HAP-1 (cell line): Measurements from ENCODE around the gene BLVRB.

ENCODE experiments used
- DNase-seq, 2 experiments: peaks; one replicate each; pipeline ENCODE4 v3.0.0-alpha.2; 2016 to 2020; ENCODE audit warnings: low spot score in 2 of 2
- H3K27me3 ChIP-seq: fragments of 250-450 bp; sonication (Bioruptor Pico); 2 replicates; pipeline ENCODE4 v1.5.1; 2020; ENCODE audit warnings: low read depth, mild to moderate bottlenecking, moderate library complexity
- H3K36me3 ChIP-seq: fragments of 250-450 bp; sonication (Bioruptor Pico); replicated peaks from 2 replicates; pipeline ENCODE4 v1.5.1; 2020; ENCODE audit warnings: mild to moderate bottlenecking
- H3K4me1 ChIP-seq: fragments of 250-450 bp; sonication (Bioruptor Pico); 2 replicates; pipeline ENCODE4 v1.5.1; 2020; ENCODE audit warnings: mild to moderate bottlenecking
- H3K4me3 ChIP-seq: fragments of 250-450 bp; sonication (Bioruptor Pico); 2 replicates; pipeline ENCODE4 v1.5.1; 2020; ENCODE audit warnings: mild to moderate bottlenecking, moderate library complexity
- H3K9me3 ChIP-seq: fragments of 250-450 bp; sonication (Bioruptor Pico); 2 replicates; pipeline ENCODE4 v1.5.1; 2020; ENCODE audit warnings: mild to moderate bottlenecking, moderate library complexity
- in situ Hi-C: fragments of 300-500 bp; cut with MboI; formaldehyde crosslinking; loops from 3 replicates; pipeline ENCODE4 v1.14.3; 2020; ENCODE audit warnings: low sequenced_read_pairs, inconsistent platforms, mixed read lengths

Gene BLVRB

DNA sequence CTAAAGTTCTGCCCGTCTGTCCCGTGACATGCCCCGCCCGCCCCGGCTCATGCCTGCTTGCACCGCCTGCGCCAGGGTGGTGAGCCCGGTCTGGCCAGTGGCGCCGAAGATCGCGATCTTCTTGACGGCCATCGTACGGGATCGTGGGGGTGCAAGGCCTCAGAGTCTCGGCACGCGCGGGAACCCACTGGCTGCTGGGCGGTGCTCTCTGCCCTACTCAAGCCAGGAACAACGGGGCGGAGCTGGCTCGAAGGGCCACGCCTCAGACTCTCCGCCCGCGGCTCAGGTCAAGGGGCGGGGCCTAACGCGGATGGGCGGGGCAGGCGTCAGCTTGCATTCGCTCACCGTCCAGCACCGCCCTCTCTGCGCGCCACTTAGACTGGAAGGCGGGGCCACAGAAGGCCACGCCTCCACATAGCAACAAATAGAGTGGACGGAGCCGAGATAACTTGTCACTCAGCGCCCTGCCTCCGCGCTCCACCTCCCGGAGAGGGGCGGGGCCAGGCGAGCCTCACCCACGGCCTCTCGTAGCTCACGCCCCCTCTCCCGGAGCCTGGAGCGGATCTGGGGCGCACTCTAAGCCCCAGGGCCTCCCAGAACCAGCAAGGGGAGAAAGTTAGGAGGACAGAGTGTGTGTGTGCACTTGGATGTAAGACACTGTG is at the start of gene BLVRB:
Gene BLVRB (minus strand): TSS at position 189 of the 662 bp plus-strand sequence. CDS start 57 bp downstream, at position 132.
- in situ Hi-C loops: no loop called here
- no peaks in the 10 kb centered on the region for H3K27me3 ChIP-seq

DNA sequence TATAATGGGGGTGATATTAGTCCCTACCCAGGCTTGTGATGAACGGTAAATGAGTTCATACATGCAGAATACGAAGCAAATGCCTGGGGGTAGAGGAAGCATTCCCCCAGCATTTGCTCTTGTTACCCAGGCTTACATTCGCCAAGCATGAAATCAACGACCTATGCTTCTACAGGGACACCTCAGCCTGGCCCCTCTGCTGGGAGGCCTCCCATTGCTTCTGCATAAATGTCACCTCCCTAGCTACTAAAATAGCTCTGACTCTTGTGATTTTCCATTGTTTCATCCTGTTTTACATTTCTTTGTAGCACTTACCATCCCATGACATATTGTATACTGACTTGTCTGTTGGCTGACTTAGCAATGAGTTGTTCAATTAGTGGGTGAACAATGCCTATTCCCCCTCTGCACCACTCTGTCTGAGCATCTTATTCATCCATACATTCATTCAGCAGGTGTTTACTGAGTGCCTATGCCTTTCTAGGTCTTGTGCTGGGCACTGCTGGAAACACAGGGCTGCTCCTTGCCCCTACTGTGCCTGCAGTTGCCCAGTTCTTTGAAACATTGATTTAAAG is 48.3 kb upstream of the BLVRB start:
- Histone ChIP-seq H3K27me3 (peaks cover 60% of the 10 kb centered on the region), H3K4me1 (no peaks in the 10 kb centered on the region), H3K9me3 (no peaks in the 10 kb centered on the region), H3K4me3 (no peak overlapping the region), H3K36me3 (no peaks in the 10 kb centered on the region)
- in situ Hi-C loops: no loop called here
- no peak for DNase-seq

More for the DNA sequence above, at the start of gene BLVRB:
- 0 out of 2 replicates have a peak, but pooled peaks cover 2% of the 10 kb centered on the region for H3K9me3 ChIP-seq
- no peaks in the 10 kb centered on the region for H3K36me3 ChIP-seq
- H3K4me3 ChIP-seq: peak within 1 kb of the TSS; percentile 68
- peaks cover 11% of the 10 kb centered on the region for H3K4me1 ChIP-seq
- peak; percentile 97 to 100 for DNase-seq

GRCh38 chr19:40513345-40513678 is 47.8 kb upstream of the BLVRB start:
- peaks cover 59% of the 10 kb centered on the region for H3K27me3 ChIP-seq
- no peaks in the 10 kb centered on the region for H3K36me3 ChIP-seq
- no peaks in the 10 kb centered on the region for H3K4me1 ChIP-seq
- no peak for DNase-seq
- H3K4me3 ChIP-seq: no peak overlapping the region
- H3K9me3 ChIP-seq: no peaks in the 10 kb centered on the region
- in situ Hi-C loops: no loop called here

- Histone ChIP-seq H3K4me1 (no peaks in the 10 kb centered on the region), H3K4me3 (no peak overlapping the region), H3K27me3 (peaks cover 53% of the 10 kb centered on the region), H3K9me3 (no peaks in the 10 kb centered on the region), H3K36me3 (no peaks in the 10 kb centered on the region)
- in situ Hi-C loops: no loop called here
- no peak for DNase-seq
Observed at GRCh38 chr19:40512473-40513344, 47.2 kb upstream of the BLVRB start.

- no peaks in the 10 kb centered on the region for H3K36me3 ChIP-seq
- DNase-seq: no peak
- peaks cover 51% of the 10 kb centered on the region for H3K27me3 ChIP-seq
- H3K9me3 ChIP-seq: no peaks in the 10 kb centered on the region
- no peak overlapping the region for H3K4me3 ChIP-seq
- in situ Hi-C loops: no loop called here
- no peaks in the 10 kb centered on the region for H3K4me1 ChIP-seq
Observed at GRCh38 chr19:40512110-40512472, 46.5 kb upstream of the BLVRB start.

- Histone ChIP-seq H3K4me1 (no peaks in the 10 kb centered on the region), H3K4me3 (no peak overlapping the region), H3K9me3 (no peaks in the 10 kb centered on the region), H3K36me3 (no peaks in the 10 kb centered on the region), H3K27me3 (peaks cover 48% of the 10 kb centered on the region)
- DNase-seq: no peak
- in situ Hi-C loops: no loop called here
Observed at GRCh38 chr19:40511487-40511886, 45.9 kb upstream of the BLVRB start.

DNA sequence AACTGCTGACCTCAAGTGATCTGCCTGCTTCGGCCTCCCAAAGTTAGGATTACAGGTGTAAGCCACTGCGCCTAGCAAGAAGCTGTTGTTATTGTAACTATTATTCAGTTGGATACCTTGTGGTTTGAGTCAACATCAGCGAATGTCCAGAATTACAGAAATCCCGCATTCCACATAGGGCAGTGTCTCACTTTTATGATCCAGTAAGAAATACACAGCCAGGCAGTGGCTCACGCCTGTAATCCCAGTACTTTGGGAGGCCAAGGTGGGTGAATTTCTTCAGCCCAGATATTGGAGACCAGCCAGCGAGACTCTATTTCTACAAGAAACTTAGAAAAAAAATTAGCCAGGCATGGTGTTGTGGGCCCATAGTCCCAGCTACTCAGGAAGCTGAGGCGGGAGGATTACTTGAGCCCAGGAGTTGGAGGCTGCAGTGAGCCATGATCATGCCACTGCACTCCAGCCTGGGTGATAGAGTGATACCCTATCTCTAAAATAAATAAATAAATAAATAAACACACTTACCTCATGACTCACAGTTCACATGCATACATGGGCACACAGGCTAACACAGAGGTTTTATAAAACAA is 45.1 kb upstream of the BLVRB start:
- Histone ChIP-seq H3K4me1 (no peaks in the 10 kb centered on the region), H3K4me3 (no peak overlapping the region), H3K9me3 (no peaks in the 10 kb centered on the region), H3K36me3 (no peaks in the 10 kb centered on the region), H3K27me3 (peaks cover 54% of the 10 kb centered on the region)
- in situ Hi-C loops: no loop called here
- no peak for DNase-seq

- Histone ChIP-seq H3K4me1 (no peaks in the 10 kb centered on the region), H3K36me3 (no peaks in the 10 kb centered on the region), H3K9me3 (no peaks in the 10 kb centered on the region), H3K27me3 (peaks cover 50% of the 10 kb centered on the region), H3K4me3 (no peak overlapping the region)
- in situ Hi-C loops: no loop called here
- no peak for DNase-seq
Observed at GRCh38 chr19:40508739-40509260, 43.3 kb upstream of the BLVRB start.

DNA sequence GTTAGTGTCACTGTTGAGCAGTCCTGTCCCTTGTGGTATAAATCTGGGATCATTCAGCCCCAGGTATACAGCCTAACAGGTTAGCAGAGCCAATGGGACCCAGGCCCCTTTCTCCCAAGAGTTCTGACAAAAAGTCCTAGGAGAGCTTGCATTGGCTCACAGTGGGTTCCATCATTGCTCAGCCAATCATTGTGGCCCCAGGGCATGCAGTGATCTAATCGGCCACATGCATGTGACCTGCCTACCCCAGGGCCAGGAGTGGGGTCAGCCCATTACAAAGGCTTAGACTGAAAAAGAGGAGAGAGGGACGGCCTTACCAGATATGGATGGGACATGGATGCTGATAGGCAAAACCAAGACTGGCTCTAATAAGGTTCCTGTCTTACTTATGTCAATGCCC is 42.3 kb upstream of the BLVRB start:
- no peak overlapping the region for H3K4me3 ChIP-seq
- H3K9me3 ChIP-seq: no peaks in the 10 kb centered on the region
- H3K27me3 ChIP-seq: peaks cover 41% of the 10 kb centered on the region
- H3K36me3 ChIP-seq: no peaks in the 10 kb centered on the region
- in situ Hi-C loops: no loop called here
- no peak for DNase-seq
- no peaks in the 10 kb centered on the region for H3K4me1 ChIP-seq

DNA sequence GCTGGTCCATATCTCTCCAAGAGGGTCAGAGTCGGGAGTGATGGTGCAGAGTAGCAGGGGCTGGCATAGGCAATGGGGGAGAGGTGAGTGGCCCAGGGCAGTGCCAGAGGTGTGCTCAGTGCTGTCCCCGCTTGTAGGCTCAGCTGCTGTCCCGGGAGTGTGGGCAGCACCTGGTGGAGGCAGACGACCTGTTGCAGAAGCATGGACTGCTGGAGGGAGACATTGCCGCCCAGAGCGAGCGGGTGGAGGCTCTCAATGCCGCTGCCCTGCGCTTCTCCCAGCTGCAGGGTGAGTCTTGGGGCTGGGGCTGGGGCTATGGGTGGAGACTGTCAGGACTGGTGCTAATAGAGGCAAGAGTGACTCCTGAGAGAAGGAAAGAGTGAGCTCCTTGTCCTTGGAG is 40.6 kb upstream of the BLVRB start:
- DNase-seq: no peak
- no peak overlapping the region for H3K4me3 ChIP-seq
- H3K4me1 ChIP-seq: no peaks in the 10 kb centered on the region
- no peaks in the 10 kb centered on the region for H3K9me3 ChIP-seq
- peaks cover 23% of the 10 kb centered on the region for H3K27me3 ChIP-seq
- in situ Hi-C loops: no loop called here
- no peaks in the 10 kb centered on the region for H3K36me3 ChIP-seq

GRCh38 chr19:40503320-40503695 is 37.8 kb upstream of the BLVRB start:
- Histone ChIP-seq H3K36me3 (no peaks in the 10 kb centered on the region), H3K27me3 (peaks cover 10% of the 10 kb centered on the region), H3K4me3 (no peak overlapping the region), H3K9me3 (no peaks in the 10 kb centered on the region), H3K4me1 (no peaks in the 10 kb centered on the region)
- in situ Hi-C loops: no loop called here
- peak in 1 of 2 experiments; percentile 49 for DNase-seq

- in situ Hi-C loops: no loop called here
- H3K27me3 ChIP-seq: peaks cover 10% of the 10 kb centered on the region
- H3K36me3 ChIP-seq: no peaks in the 10 kb centered on the region
- H3K4me1 ChIP-seq: no peaks in the 10 kb centered on the region
- no peak for DNase-seq
- no peak overlapping the region for H3K4me3 ChIP-seq
- no peaks in the 10 kb centered on the region for H3K9me3 ChIP-seq
Observed at GRCh38 chr19:40502647-40503319, 37.2 kb upstream of the BLVRB start.

GRCh38 chr19:40502081-40502480 is 36.5 kb upstream of the BLVRB start:
- DNase-seq: no peak
- no peak overlapping the region for H3K4me3 ChIP-seq
- H3K27me3 ChIP-seq: peaks cover 10% of the 10 kb centered on the region
- H3K9me3 ChIP-seq: no peaks in the 10 kb centered on the region
- in situ Hi-C loops: no loop called here
- H3K36me3 ChIP-seq: no peaks in the 10 kb centered on the region
- no peaks in the 10 kb centered on the region for H3K4me1 ChIP-seq
